ENCODE data around the gene KLF5.

- TF ChIP-seq ELK1 (IDR thresholded peaks at IDR 0.05; ENCODE audit: low read depth, low read length) (no peak), TCF12 (IDR thresholded peaks at IDR 0.05; ENCODE audit: low read depth, low read length) (no peak), DPF2 (IDR thresholded peaks at IDR 0.05) (no peak), ESRRA (IDR thresholded peaks at IDR 0.05; ENCODE audit: low read length) (no peak), CTCF (IDR thresholded peaks at IDR 0.05 in 2 of 3, conservative IDR thresholded peaks at IDR 0.05 in 1 of 3; ENCODE audit: control insufficient read depth in 2 of 3, extremely low read depth in 1 of 3, insufficient read depth in 1 of 3, low read depth in 3 of 3, low read length in 3 of 3) (no peak)
These were observed 6.2 kb downstream of the KLF5 start for GRCh38 chr13:73065036-73065435.

All from GM12878 (cell line).